Germinal center (tissue), 1 donor: Measurements from ENCODE around the gene TJAP1.
"Not testable (repeated sequence)": the region's sequence is repeated elsewhere in the genome, so short reads cannot be mapped to it uniquely, and the experiment has no call there.

Experiments used
- DNase-seq: peaks from one replicate; pipeline ENCODE4 v3.0.0; 2012; ENCODE audit warnings: mixed read lengths, low spot score

The TJAP1 gene

GRCh38 chr6:43505718-43506117 is 28.3 kb downstream of the TJAP1 start:
- no peak for DNase-seq

- DNase-seq = no peak
These were observed 28.8 kb downstream of the TJAP1 start for GRCh38 chr6:43506171-43506570.

DNA sequence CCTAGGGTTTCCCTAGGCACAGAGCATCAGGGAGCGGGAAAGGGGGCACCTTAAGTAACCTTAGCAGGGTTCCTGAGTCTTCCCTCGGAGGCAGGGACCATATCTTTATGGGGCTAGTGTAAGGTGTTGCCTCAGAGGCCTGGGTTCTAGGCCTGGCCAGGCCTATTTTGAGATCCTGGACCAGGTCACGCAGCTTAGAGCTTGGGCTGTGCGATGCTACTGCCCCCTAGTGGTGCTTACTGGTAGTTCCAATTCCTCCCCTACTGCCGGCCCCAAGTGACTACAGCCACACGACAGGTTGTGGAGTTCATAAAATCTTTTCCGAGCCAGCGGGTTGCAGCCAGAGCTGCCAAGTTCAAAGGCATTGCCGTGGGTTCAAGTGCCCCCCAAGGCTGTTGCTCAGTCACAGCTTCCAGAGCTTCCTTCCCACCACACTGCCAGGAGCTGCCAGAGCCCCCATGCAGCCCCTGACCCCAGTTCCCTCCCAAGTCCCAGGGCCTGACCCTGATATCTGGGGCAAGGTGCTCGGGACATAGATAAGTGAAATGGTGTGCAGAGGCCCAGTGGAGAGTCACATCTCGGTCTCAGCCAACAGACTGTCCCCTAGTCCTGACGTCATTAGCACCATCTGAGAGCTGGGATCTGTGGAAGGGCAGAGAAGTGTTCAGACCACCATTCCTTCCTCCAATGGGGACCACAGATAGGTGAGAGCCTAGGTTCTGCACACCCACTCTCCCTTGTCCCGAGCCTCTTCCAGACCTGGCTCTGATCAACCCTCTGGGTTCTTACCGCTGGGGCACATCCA is 29.5 kb downstream of the TJAP1 start:
- DNase-seq = peak; percentile 77

DNA sequence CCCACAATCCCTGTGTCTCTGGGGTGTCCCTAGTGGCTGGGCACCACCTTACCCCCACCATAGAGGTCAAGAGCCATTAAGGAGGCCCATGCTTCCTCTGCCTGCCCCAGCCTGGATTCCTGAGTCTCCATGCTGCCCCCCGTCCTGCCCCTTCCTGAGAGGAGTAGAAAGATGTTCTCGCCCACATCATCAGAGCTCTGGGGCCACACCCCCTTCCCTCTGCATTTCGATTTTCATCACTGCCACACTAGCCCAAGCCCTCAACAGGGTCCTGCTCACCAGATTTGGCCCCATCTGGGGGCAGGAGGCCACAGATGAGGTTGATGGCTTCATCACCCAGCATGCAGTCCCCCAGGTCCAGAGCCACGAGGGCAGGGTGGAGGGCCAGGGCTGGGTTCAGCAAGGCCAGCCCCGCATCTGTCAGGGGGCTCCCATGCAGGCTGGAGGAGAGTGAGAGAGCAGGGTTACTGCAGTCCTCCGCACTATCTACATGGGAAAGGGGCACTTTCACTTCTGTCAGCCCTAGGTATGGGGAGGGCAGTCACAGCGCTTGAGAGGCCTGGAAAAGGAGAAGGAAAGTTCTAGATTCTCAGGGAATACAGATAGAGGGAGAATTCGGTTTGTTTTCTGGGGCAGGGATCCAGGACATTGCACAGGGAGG is 31.2 kb downstream of the TJAP1 start:
- DNase-seq = no peak

- DNase-seq = no peak
These were observed 32.0 kb downstream of the TJAP1 start for GRCh38 chr6:43509142-43509983.

GRCh38 chr6:43509984-43510826 is 32.8 kb downstream of the TJAP1 start, which contains the start of gene LRRC73:
Gene LRRC73 (minus strand): TSS chr6:43510346. CDS start chr6:43509785, 561 bp downstream.
- DNase-seq = peak; percentile 77

DNA sequence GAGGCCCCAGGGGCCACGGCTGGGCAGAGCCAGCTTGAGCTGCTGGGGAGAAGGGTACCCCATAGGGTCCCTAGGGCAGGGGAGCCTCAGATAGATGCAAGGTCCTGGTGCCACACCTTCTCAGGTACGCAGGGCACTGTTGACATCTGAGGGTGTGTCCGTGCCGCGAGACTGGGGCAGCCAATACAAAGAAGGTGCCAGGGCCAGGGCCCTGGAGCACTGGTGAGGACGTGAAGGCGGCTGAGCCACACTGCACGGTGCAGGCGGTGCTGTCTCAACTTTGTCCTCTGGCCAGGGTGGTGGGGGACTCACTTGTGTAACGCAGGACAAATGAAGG is 33.4 kb downstream of the TJAP1 start:
- no peak for DNase-seq

DNA sequence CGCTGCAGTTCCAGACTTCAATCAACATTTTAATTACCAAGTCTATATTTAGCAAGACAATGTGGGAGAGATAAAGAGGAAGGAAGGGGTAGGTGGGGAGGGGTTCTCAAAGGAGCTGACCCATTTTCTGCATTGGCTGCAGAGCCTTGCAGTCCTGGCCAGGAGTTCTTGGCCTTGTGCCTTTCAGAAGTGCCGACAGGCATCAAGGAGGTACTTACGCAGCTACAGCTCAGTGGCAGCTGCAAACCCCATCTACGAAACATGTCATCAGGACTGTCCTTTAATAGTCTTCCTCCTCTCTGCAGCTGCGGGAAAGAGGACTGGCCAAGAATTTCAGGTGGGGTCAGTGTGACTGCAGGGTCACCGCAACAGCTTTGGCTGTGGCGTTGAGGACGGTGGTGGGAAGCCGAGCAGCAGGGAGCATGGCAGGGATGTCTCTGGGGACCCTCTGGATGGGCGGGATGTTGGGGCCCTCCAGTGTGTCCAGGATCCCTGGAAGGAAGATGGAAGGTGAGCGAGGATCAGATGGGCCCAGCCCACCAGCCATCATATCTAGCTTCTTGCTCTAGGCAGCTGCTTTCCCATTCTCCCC is 34.5 kb downstream of the TJAP1 start:
- DNase-seq = no peak

DNA sequence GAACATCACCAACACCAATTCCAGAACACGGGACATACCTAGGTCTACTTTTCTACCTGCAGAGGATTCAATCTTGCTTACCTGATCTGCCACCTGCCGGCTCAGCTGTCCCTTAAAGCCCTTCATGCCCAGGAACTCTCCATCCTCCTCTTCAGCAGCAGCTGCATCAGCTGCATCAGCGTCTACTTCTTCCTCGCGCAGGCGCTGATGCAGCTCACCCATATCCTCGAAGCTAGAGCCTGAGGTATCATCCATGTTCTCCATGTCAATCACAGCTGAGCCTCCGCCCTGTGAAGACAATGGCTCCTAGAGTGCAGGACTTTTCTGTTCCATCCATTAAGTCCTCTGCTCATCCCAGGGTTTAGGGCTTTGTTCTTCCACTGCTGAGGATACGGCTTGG is 38.4 kb downstream of the TJAP1 start:
- no peak for DNase-seq

- no peak for DNase-seq
These were observed 39.0 kb downstream of the TJAP1 start for GRCh38 chr6:43516367-43516696.

GRCh38 chr6:43516697-43517504 is 39.5 kb downstream of the TJAP1 start, which contains the start of the genes POLR1C and YIPF3:
Gene POLR1C (plus strand): TSS chr6:43517089. CDS start chr6:43517110, 21 bp downstream.
Gene YIPF3 (minus strand): TSS chr6:43516926. CDS start chr6:43516807, 119 bp downstream.
- DNase-seq = peak; percentile 97

DNA sequence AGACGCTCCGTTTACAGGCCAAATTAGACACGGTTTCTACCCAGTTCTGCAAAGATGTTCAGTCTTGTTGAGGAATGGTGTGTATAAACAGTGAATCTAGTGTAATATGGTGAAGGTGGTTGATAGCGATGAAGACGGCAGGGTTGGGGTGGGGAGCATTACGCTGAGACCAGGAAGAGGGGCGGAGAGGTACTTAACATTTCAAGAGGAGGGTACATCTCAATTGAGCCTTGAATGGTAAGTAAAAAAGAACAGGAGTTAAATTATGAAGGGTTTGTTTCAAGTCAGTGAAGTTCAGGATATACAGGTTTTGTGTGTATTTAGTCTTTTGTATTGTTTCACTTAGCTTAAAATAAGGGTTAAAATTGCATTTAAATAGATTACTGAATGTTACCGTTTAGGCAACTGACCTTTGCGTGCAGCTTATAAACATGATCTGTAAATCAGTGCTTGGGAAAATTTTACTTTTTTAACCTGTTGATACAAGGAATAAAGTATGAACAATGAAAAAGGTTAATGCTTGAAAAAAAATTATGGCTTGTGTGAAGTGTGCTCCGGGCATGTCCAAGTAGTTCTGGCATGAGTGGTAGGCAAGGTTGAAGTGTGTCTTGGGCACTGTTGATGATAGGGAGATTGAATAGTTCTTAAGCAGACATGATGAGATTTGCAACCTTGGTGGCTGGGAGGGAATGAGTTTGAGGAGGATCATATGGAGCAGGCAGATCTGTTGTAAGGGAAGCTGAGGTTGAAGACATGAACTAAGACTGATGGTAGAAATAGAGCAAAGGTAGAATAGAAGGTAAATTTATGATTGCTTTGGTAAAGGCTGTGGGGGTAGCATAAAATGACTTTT is 40.4 kb downstream of the TJAP1 start:
- no peak for DNase-seq

- DNase-seq = no peak
These were observed 42.7 kb downstream of the TJAP1 start for GRCh38 chr6:43520097-43520496.

- DNase-seq = no peak
These were observed 44.5 kb downstream of the TJAP1 start for GRCh38 chr6:43521836-43522235.

GRCh38 chr6:43522547-43523261 is 45.3 kb downstream of the TJAP1 start:
- DNase-seq = no peak

GRCh38 chr6:43523284-43523683 is 45.9 kb downstream of the TJAP1 start:
- no peak for DNase-seq

GRCh38 chr6:43524483-43524961 is 47.2 kb downstream of the TJAP1 start:
- no peak for DNase-seq

- DNase-seq = no peak
These were observed 54.8 kb downstream of the TJAP1 start for GRCh38 chr6:43532201-43532600.

DNA sequence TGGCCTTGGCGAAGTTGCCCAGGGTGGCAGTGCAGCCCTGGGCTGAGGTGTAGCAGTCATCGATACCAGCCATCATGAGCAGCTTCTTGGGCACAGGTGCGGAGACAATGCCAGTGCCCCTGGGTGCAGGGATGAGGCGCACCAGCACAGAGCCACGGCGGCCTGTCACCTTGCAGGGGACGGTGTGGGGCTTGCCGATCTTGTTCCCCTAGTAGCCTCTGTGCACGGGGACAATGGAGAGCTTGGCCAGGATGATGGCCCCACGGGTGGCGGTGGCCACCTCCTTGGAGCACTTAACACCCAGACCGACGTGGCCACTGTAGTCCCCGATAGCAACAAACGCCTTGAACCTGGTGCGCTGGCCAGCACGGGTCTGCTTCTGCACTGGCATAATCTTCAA is 61.6 kb downstream of the TJAP1 start:
- DNase-seq = not testable (repeated sequence)
